Memory B cell (primary cell): ENCODE measurements around the gene RAVER2.
A peak's percentile ranks its signal among the peaks of the same experiment; 100 is the strongest.
"Not testable (repeated sequence)": the region's sequence is repeated elsewhere in the genome, so short reads cannot be mapped to it uniquely, and the experiment has no call there.

Source experiments
- ATAC-seq: fragments of 150-1000 bp; cut with Tn5 transposase; 2 replicates; pipeline ENCODE4 v1.10.0; 2021; ENCODE audit warnings: low read depth, mild to moderate bottlenecking, moderate library complexity
- DNase-seq, 2 donors: peaks; one replicate each; pipeline ENCODE4 v3.0.0; 2022; ENCODE audit warnings: low spot score in 2 of 2
- H3K27ac Mint-ChIP-seq: one replicate; pipeline ENCODE4 v1.8.0; 2022; ENCODE audit warnings: mild to moderate bottlenecking, moderate library complexity, mixed read lengths
- H3K27me3 Mint-ChIP-seq: one replicate; pipeline ENCODE4 v1.8.0; 2022; ENCODE audit warnings: mixed read lengths
- H3K36me3 Mint-ChIP-seq: one replicate; pipeline ENCODE4 v1.8.0; 2022; ENCODE audit warnings: mild to moderate bottlenecking, mixed read lengths
- H3K4me1 Mint-ChIP-seq: one replicate; pipeline ENCODE4 v1.8.0; 2022; ENCODE audit warnings: mixed read lengths
- H3K4me3 Mint-ChIP-seq: one replicate; pipeline ENCODE4 v1.8.0; 2022; ENCODE audit warnings: mild to moderate bottlenecking, moderate library complexity, mixed read lengths
- H3K9me3 Mint-ChIP-seq: one replicate; pipeline ENCODE4 v1.8.0; 2022; ENCODE audit warnings: mixed read lengths

Gene RAVER2

GRCh38 chr1:64744492-64745180 lies at the start of gene RAVER2:
TSS of gene RAVER2 (plus strand) at chr1:64745075. CDS start at chr1:64745173, 98 bp downstream.
- DNase-seq (peak; percentile 50 to 53), ATAC-seq (peak; percentile 75)
- peaks cover 17% of the 10 kb centered on the region for H3K4me1 Mint-ChIP-seq
- peak within 1 kb of the TSS; percentile 88 for H3K4me3 Mint-ChIP-seq
- no peaks in the 10 kb centered on the region for H3K36me3 Mint-ChIP-seq
- H3K9me3 Mint-ChIP-seq, result no peaks in the 10 kb centered on the region
- no peaks in the 10 kb centered on the region for H3K27me3 Mint-ChIP-seq
- H3K27ac Mint-ChIP-seq, result peak within 1 kb of the TSS; percentile 46

GRCh38 chr1:64696879-64697278 lies 48.0 kb upstream of the RAVER2 start:
- no peak for ATAC-seq
- no peak overlapping the region for H3K4me3 Mint-ChIP-seq
- peaks cover 15% of the 10 kb centered on the region for H3K27me3 Mint-ChIP-seq
- no peaks in the 10 kb centered on the region for H3K36me3 Mint-ChIP-seq
- no peak for DNase-seq
- H3K9me3 Mint-ChIP-seq, result no peaks in the 10 kb centered on the region
- H3K27ac Mint-ChIP-seq, result no peak overlapping the region
- no peaks in the 10 kb centered on the region for H3K4me1 Mint-ChIP-seq

GRCh38 chr1:64699327-64699726 lies 45.5 kb upstream of the RAVER2 start:
- H3K36me3 Mint-ChIP-seq, result no peaks in the 10 kb centered on the region

GRCh38 chr1:64701071-64701470 lies 43.8 kb upstream of the RAVER2 start:
- no peaks in the 10 kb centered on the region for H3K4me1 Mint-ChIP-seq
- no peaks in the 10 kb centered on the region for H3K36me3 Mint-ChIP-seq
- H3K27me3 Mint-ChIP-seq, result peaks cover 17% of the 10 kb centered on the region
- ATAC-seq, result no peak
- H3K27ac Mint-ChIP-seq, result no peak overlapping the region
- H3K9me3 Mint-ChIP-seq, result peaks cover 2% of the 10 kb centered on the region
- no peak for DNase-seq
- no peak overlapping the region for H3K4me3 Mint-ChIP-seq

More at GRCh38 chr1:64699327-64699726, 45.5 kb upstream of the RAVER2 start:
- ATAC-seq, result no peak
- H3K9me3 Mint-ChIP-seq, result peaks cover 2% of the 10 kb centered on the region
- H3K4me1 Mint-ChIP-seq, result no peaks in the 10 kb centered on the region
- no peak overlapping the region for H3K4me3 Mint-ChIP-seq
- no peak for DNase-seq
- H3K27me3 Mint-ChIP-seq, result peaks cover 17% of the 10 kb centered on the region
- no peak overlapping the region for H3K27ac Mint-ChIP-seq

GRCh38 chr1:64701886-64702285 lies 43.0 kb upstream of the RAVER2 start:
- Mint-ChIP-seq H3K36me3 (no peaks in the 10 kb centered on the region), H3K4me3 (no peak overlapping the region), H3K9me3 (peaks cover 2% of the 10 kb centered on the region), H3K27ac (no peak overlapping the region), H3K27me3 (peaks cover 15% of the 10 kb centered on the region), H3K4me1 (no peaks in the 10 kb centered on the region)
- DNase-seq, result no peak
- no peak for ATAC-seq

- H3K9me3 Mint-ChIP-seq, H3K4me3 Mint-ChIP-seq, DNase-seq, H3K36me3 Mint-ChIP-seq, H3K4me1 Mint-ChIP-seq, H3K27ac Mint-ChIP-seq, ATAC-seq: not testable (repeated sequence)
- peaks cover 15% of the 10 kb centered on the region for H3K27me3 Mint-ChIP-seq
Observed at GRCh38 chr1:64702670-64703069, 42.2 kb upstream of the RAVER2 start.

- H3K27ac Mint-ChIP-seq, result no peak overlapping the region
- H3K36me3 Mint-ChIP-seq, result no peaks in the 10 kb centered on the region
- peaks cover 15% of the 10 kb centered on the region for H3K27me3 Mint-ChIP-seq
- no peak overlapping the region for H3K4me3 Mint-ChIP-seq
- ATAC-seq, result no peak
- DNase-seq, result no peak
- peaks cover 2% of the 10 kb centered on the region for H3K9me3 Mint-ChIP-seq
- H3K4me1 Mint-ChIP-seq, result peaks cover 2% of the 10 kb centered on the region
Observed at GRCh38 chr1:64703600-64703999, 41.3 kb upstream of the RAVER2 start.

- ATAC-seq, result no peak
- no peaks in the 10 kb centered on the region for H3K36me3 Mint-ChIP-seq
- H3K4me1 Mint-ChIP-seq, result peaks cover 3% of the 10 kb centered on the region
- no peak for DNase-seq
- no peak overlapping the region for H3K4me3 Mint-ChIP-seq
- H3K9me3 Mint-ChIP-seq, result peaks cover 2% of the 10 kb centered on the region
- no peak overlapping the region for H3K27ac Mint-ChIP-seq
- peaks cover 7% of the 10 kb centered on the region for H3K27me3 Mint-ChIP-seq
Observed at GRCh38 chr1:64705591-64705990, 39.3 kb upstream of the RAVER2 start.

- Mint-ChIP-seq H3K9me3 (no peaks in the 10 kb centered on the region), H3K27me3 (peaks cover 4% of the 10 kb centered on the region), H3K4me3 (no peak overlapping the region), H3K4me1 (peaks cover 3% of the 10 kb centered on the region), H3K27ac (no peak overlapping the region), H3K36me3 (no peaks in the 10 kb centered on the region)
- DNase-seq (no peak), ATAC-seq (no peak)
Observed at GRCh38 chr1:64711266-64711665, 33.6 kb upstream of the RAVER2 start.

GRCh38 chr1:64712049-64712448 lies 32.8 kb upstream of the RAVER2 start:
- Mint-ChIP-seq H3K9me3 (no peaks in the 10 kb centered on the region), H3K4me3 (no peak overlapping the region), H3K36me3 (no peaks in the 10 kb centered on the region), H3K27ac (no peak overlapping the region), H3K27me3 (peaks cover 4% of the 10 kb centered on the region), H3K4me1 (peaks cover 3% of the 10 kb centered on the region)
- no peak for ATAC-seq
- no peak for DNase-seq

- ATAC-seq (no peak), DNase-seq (no peak)
- Mint-ChIP-seq H3K27me3 (peaks cover 6% of the 10 kb centered on the region), H3K4me1 (no peaks in the 10 kb centered on the region), H3K9me3 (peaks cover 3% of the 10 kb centered on the region), H3K4me3 (no peak overlapping the region), H3K27ac (no peak overlapping the region), H3K36me3 (no peaks in the 10 kb centered on the region)
Observed at GRCh38 chr1:64715186-64715585, 29.7 kb upstream of the RAVER2 start.

GRCh38 chr1:64721135-64721534 lies 23.7 kb upstream of the RAVER2 start:
- ATAC-seq, result no peak
- Mint-ChIP-seq H3K36me3 (no peaks in the 10 kb centered on the region), H3K27ac (no peak overlapping the region), H3K4me1 (no peaks in the 10 kb centered on the region), H3K4me3 (no peak overlapping the region), H3K27me3 (peaks cover 18% of the 10 kb centered on the region), H3K9me3 (peaks cover 3% of the 10 kb centered on the region)
- DNase-seq, result no peak

- no peak for ATAC-seq
- DNase-seq, result no peak
- Mint-ChIP-seq H3K36me3 (no peaks in the 10 kb centered on the region), H3K9me3 (peaks cover 3% of the 10 kb centered on the region), H3K4me1 (no peaks in the 10 kb centered on the region), H3K27me3 (peaks cover 18% of the 10 kb centered on the region), H3K27ac (no peak overlapping the region), H3K4me3 (no peak overlapping the region)
Observed at GRCh38 chr1:64721576-64722145, 23.2 kb upstream of the RAVER2 start.

- no peak overlapping the region for H3K27ac Mint-ChIP-seq
- ATAC-seq, result no peak
Observed at GRCh38 chr1:64727861-64728260, 17.0 kb upstream of the RAVER2 start.

More at GRCh38 chr1:64727861-64728260, 17.0 kb upstream of the RAVER2 start:
- peaks cover 10% of the 10 kb centered on the region for H3K27me3 Mint-ChIP-seq
- no peaks in the 10 kb centered on the region for H3K36me3 Mint-ChIP-seq
- DNase-seq, result no peak
- H3K4me1 Mint-ChIP-seq, result no peaks in the 10 kb centered on the region
- H3K4me3 Mint-ChIP-seq, result no peak overlapping the region
- peaks cover 1% of the 10 kb centered on the region for H3K9me3 Mint-ChIP-seq
